Activated T-cell treated with anti-CD3 and anti-CD28 coated beads for 4 hours (primary cell): ENCODE measurements around the gene RHBDD1.

Source experiments
- DNase-seq: peaks from one replicate; pipeline ENCODE4 v3.0.0-alpha.2; 2020

Gene RHBDD1

DNA sequence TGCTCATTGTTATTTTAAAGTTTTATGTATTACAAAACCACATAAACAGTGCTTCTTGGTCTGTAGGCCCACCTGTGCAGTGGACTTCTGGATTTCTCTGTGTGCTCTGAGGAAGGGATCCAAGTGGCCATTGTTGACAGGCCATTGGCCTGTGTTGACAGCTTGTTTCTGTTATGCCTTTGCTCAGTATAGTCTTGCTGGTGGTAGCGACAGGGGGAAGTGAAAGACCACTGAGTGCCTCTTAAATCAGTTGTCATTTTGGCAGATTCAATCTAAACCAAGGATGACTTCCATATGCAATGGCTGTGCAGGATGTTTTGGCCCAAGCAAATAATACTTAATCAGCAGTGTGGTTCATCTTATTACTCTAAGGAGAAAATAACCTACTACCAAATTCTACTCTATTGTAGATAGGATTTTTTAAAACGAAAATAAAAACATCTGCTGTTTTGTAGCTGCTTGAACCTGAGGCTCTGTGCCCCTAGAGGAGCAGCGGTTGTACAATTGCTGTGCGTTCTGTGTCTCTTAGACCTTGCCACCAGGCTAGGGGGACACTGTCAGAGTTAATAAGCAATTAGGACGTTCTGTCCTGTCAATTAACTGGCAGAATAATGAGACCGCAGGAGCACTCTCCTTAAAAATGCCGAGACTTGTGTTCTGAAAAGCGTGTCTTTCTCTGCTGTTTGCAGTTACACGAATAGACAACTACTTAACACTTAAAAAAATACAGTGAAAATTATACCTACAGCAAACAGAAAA is 108.2 kb downstream of the RHBDD1 start:
- no peak for DNase-seq

DNA sequence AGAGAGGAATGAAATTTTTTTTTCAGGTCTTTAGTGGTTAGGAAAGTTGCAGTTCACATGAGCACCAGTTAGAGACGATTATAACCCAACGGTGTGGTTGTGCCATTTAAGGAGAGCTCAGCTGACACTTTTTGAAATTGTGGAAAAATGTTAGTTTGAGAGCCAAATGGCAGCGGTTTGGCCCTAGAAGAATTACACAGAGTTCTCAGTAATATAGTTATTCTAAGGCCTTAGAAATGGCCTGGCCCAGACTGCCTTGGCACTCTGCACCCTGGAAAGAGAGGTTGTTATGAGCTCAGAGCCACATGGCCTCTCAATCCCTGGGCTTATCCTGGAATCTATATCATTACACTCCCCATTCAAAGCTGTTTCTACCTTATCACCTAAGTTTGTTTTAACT is 117.4 kb downstream of the RHBDD1 start:
- no peak for DNase-seq

GRCh38 chr2:226953826-226954225 is 118.0 kb downstream of the RHBDD1 start:
- DNase-seq: no peak

- DNase-seq: no peak
These were observed 120.8 kb downstream of the RHBDD1 start for GRCh38 chr2:226956659-226957058.

DNA sequence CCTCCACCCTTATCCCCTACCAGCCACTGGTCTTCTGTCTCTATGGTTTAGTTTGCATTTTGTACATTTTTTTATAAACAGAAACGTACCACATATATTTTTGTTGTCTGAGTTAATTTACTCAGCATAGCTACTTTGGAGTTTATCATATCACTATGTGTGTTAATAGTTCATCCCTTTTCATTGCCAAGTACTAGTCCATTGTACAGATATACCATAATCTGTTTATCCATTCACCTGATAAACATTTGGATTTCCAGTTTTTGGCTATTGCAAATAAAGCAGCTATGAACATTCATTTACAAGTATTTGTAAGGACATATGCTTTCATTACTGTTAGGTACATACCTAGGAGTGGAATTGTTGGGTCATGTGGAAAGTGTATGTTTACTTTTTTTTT is 123.6 kb downstream of the RHBDD1 start:
- no peak for DNase-seq

- DNase-seq: no peak
These were observed 126.4 kb downstream of the RHBDD1 start for GRCh38 chr2:226962176-226962773.

- no peak for DNase-seq
These were observed 127.7 kb downstream of the RHBDD1 start for GRCh38 chr2:226963528-226963927.

DNA sequence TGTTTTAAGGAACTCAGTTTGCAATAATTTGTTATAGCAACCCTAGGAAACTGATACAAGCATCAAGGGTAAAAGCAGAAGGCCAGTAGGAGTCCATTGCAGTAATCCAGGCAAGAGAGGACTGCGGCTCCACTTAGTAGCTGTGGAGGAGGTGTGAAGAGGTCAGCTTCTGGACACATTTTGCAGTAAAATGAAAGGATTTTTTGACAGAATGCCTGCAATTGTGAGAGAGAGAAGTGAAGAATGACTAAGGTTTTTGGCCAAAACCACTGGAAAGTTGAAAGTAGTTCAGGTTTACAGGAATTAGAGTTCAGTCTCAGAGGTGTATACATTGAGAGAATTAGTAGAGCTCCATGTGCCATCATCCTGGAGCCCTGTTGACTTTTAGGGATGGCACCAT is 129.5 kb downstream of the RHBDD1 start:
- no peak for DNase-seq

DNA sequence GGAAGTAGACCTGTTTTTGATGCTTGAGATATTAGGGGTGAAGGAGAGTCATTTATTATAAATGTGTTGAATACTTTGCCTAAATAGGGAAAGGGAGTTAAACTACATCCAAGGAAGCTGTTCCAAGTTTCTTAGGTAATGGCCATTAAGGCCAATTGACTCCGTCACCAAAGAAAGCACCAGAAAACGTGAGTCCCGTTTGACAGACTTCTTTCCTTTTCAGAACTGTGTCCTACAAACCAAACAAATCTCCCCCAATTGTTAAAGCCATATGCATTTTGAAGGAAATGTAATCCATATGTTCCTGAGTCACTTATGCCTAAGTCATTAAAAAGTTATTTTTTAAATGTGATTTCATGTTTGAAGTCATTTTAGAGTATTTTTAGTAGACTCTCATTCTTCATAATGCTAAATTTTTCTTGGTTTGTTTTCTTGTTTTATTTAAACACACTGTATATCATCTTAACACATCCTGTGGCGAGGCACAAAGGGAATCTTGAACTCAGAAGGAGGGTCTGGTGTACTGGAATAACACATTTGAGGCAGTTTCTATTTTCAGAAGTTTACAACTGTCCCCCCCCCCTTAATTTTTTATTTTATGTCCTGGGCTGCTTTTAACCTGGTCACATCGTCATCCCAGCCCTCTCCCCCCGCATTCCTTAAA is 133.7 kb downstream of the RHBDD1 start:
- no peak for DNase-seq

DNA sequence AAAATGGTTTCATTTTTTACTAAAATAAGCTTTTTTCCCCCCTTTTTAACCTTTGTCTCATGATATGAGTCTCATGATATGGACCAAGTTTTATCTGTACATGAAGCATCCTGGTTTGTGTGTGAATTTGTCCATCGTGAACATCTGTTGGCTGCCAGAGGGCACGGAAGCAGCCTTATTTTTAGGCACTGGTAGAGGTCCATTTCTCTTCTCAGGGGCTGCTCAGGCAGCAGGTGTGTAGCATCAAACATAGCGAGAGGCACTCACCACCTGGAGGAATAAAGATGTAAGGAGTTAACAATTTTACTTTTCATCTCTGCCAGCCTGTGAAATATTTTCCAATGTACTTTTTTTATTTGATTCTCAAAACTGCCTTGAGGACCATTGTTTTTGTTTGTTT is 134.5 kb downstream of the RHBDD1 start:
- no peak for DNase-seq

- no peak for DNase-seq
These were observed 135.2 kb downstream of the RHBDD1 start for GRCh38 chr2:226971084-226971483.

- DNase-seq: no peak
These were observed 135.9 kb downstream of the RHBDD1 start for GRCh38 chr2:226971770-226972169.

DNA sequence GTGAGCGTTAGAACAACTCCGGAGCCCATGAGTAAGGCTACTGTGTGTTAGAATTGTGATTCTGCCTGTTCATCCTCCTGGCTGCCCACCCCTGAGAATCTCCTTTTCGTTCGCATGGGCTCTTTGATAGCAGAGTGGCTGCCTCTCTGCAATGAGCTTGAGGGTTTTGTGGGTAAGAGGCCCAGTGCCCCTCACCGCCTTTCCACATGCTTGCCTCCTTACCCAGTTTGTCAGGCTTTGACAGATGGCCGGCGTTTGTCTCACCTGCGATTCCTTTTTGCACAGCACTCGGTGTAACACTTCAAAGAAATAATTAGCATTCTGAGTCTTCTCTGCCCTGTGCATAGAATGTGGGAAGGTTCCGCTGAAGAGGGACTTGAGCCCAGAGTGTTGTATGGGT is 138.0 kb downstream of the RHBDD1 start:
- DNase-seq: no peak

GRCh38 chr2:226977775-226978190 is 141.9 kb downstream of the RHBDD1 start:
- no peak for DNase-seq

- DNase-seq: no peak
These were observed 142.4 kb downstream of the RHBDD1 start for GRCh38 chr2:226978300-226978699.

GRCh38 chr2:226979004-226979403 is 143.2 kb downstream of the RHBDD1 start:
- no peak for DNase-seq

DNA sequence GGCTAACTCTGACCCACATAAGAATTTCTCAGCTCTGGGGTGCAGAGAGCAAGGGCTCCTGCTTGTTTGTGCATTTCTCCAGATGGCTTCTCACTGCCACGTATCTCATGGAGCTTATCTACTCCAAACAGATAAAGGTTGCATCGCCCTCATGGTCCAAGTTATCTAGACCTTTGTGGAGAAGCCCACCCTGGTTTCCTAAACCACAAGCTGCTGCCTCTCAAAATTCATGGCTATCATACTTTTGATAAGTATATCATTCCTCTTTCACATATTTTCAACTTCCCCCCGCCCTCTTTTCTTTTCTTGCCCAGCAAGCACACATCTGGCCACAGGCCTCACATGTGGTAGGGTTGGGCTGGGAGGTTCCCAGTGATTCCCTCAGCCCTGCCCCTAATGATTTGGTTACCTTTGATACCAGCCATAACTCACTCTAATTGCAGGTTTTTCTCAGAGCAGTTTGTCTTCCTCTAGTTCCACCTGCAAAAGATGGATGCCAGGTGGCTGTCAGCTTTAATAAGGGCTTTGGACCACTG is 146.0 kb downstream of the RHBDD1 start:
- DNase-seq: no peak

DNA sequence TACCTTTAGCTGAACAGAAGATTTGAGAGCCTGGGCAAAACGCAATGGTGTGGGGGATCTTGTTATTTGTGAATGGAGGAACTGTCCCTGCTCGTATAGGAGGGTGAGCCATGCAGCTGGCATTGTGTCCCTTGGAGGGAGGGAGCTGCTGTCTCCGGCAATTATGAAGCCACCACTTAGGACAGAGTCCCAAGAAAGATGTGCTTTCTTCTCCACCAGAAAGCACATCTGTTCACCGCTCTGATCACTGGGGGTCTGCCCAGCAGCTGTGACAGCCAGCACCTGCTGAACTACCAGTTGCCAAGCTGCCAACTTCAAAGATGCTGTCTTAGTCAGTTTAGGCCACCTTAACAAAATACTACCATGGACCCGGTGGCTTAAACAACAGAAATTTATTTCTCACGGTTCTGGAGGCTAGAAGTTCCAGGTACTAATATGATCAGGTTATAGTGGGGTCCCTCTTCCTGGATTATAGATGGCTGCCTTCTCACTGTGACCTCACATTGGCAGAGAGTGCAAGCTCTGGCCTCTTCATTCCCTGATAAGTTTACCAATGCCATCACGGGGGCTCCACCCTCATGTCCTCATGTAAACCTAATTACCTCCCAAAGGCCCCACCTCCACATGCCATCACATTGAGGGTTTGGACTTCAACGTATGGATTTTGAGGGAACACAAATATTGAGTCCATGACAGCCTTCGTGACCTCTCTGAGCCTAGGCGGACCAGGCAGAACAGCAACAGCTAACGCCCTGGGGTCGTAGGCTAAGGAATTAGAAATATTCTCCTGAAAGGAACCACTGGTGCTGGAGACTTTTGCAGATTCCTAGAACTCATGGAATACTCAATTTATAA is 148.3 kb downstream of the RHBDD1 start:
- no peak for DNase-seq

DNA sequence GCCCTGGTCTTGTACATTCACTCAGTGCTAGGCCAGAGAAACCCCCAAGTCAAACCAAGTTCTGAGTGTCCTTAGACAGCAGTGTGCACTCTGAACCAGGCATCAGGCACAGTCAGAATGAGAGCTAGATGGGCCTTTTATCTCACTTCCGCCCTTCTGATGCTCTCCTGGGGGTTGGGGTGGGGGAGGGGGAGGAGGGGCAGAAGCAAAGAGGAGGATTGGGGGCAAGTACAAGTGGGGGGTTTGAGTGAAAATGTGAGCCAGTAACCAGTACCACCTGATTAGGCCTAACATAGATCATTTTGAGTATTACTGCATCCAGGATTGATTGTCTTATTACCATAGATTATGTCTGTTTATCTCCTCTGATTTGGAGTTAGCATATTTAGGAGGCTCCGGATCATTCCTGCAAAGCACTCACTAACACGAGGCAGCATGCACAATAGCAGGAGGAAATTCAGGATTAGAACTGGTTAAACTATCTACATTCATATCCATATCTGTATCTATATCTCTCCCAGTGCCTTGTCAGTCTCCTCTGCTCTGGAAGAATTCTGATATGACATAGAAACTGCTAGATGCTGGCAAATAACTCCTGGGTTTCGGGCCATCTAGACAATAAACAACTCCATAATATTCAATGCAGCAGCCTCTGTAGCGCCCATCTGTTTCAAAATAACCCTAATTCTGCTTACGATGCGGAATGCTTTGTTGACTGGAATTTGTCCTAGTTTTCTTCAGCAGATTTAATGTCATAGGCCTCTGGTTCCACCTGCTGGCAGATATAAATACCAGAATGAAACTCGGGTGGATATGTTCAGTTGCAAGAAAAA is 149.1 kb downstream of the RHBDD1 start:
- DNase-seq: no peak

DNA sequence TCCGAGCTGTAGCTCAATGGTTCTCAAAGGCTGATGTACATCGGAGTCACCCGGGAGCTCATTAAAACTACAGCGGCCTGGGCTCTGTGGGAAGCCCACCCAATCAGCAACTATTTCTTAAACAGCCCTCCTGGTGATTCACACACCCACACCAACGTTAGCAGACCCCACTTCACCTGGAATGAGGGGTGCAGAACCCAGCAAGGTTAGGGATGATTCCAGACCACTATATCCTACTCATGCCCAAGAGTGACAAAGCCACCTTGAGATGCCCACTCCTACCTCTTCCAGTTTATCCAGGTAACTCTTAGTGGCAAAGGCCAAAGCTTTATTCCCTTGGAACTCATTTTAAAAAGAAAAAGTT is 149.7 kb downstream of the RHBDD1 start:
- no peak for DNase-seq

DNA sequence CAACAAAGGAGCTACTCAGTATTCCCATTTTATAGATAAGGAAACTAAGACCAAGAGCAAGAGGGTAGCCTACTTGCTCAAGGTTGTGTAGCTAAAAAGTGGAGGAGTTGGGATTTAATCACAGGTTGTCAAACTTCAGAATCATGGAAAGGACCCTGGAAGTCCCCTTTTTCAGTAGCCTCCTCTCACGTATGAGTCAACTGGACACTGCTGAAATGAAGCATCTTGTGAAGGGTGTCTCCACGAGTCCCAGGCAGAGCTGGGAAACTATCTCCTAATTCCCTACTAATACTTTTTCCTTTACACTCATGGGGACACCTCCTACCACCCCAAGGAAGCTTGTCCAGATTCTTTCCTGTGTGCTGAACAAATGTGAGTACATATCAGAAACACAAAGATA is 155.8 kb downstream of the RHBDD1 start:
- no peak for DNase-seq

DNA sequence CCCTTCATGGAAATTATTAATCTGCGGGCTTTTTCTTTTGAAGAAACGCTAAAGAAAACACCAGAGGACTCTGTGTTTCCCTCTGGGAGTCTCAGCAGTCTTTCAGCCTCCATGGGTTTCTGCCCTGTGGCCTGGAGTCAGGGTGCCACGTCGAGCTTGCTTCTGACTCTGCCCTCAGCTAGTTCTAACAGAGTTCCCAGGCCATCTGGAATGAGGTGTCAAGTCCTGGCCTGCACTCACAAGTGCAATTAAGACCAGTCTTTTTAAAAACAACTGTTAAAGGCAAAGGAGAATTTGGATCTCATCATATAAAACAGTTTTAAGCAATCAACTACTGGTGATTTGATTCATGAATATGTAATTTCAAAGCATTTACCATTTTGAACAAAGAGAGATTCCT is 157.3 kb downstream of the RHBDD1 start:
- DNase-seq: no peak
